ENCODE measurements around the gene PCYT1B. TPM values are rescaled to one million over a fixed set of nuclear protein-coding genes. Genes with fewer than 3 reads are reported as not detected.
"Not testable (repeated sequence)": the region's sequence is repeated elsewhere in the genome, so short reads cannot be mapped to it uniquely, and the experiment has no call there.

Gene PCYT1B
- polyA plus RNA-seq, 1 donor = 1.2 TPM

DNA sequence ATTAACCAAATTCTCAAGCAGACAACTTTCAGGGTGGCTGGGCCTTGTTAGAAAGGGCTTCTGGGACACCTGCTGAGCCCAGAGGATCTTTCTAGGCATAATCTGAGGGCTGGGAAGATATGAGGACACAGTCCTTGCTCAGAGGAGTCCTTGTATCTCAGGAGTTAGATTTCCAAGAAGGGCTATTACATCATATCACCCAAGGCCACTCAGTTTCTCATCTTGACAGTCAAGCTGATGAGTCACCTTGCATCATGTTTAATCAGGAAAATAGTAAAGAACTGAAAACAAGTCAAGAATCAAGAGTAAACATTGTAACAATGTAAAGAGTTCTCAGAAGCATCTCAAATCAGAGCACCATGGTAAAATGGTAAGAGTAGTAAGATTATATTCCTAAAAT lies 4.0 kb downstream of the PCYT1B start:
- no peak for DNase-seq

DNA sequence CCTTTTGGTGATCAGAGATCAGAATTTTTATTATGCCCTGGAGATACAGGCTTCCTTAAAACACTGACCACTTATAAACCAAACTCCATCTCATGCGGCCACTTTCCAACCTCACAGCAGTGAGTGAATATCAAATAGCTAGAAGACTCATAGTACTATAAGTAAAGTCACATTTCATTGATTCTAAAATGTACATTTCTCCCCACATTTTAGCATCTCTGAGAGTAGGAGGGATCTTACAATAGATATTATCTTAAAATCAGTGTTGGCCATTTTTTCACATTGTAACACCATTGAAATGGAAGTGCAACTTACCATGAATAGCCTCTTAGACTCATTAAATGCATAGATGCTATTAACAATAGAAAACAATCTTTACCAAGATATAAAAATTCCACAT lies 17.4 kb downstream of the PCYT1B start:
- DNase-seq = no peak

DNA sequence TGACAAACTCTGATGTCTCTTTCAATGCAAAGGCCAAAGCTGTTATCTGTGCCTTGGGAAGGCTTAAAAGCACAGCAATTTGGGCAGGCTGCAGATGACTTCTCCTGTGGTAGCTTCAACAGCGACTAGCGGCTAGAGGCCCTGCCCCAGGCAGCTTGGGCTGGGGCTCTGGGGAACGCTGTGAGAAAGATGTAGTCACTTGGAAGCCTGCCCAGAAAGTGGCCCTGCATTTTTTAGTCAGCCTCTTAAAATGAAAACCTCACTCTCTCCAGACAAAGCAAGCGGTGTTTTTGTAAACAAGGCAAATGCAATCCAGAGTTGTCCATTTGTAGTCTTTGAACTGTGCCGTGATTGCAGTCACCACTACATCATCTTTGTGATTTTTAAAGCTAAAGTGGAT lies 27.5 kb downstream of the PCYT1B start:
- peak; percentile 14 for DNase-seq

DNA sequence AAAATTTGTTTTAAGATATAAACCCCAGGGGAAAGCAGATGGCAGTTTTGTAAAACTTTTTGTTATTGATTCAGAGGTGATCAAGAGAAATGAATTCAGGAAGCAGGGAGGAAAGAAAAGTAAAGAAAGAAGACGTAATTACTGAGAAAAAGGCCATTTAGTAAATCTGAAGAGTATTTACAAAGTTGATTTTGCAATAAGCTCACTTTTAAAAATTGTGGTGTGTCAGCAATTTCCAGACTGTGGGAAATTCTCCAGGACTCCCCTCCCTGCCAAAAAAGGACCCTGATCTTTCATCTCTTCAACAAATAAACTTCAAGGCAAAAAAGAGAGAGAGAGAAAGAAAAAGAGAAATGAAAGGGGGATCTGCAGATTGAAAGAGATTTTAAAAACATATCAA lies 36.6 kb downstream of the PCYT1B start:
- DNase-seq = no peak

DNA sequence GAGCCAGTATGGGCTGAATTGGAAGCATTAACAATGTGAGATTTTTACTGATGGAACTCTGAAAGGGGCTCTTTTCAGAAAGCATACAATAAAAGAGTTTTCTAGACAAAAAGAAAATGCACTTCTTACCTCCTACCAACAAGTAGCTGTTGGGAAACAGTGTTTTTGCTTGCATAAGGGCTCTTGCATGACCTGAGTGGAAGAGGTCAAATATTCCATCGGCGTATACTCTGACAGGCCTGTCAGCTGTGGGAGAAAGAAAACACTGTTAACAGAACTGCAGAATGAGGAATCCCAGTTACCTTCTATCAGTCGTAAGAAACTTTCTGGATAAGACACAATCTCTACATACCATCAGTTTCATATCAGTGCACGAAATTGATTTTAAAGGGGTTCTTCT lies 39.5 kb downstream of the PCYT1B start:
- DNase-seq = no peak

DNA sequence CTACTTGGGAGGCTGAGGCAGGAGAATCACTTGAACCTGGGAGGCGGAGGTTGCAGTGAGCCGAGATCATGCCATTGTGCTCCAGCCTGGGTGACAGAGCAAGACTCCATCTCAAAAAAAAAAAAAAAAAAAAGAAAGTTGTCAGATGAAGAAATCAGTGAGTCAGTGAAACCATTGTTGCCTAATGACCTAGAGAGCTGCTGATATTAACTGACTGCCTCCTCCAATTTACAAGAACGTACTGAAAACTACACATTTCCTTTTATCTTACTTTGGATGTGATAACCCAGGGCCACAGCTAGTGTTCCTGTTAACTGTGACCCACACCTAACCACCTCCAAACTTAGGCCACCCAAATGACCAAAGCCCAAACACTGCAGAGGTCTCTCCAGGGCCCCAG lies 41.2 kb downstream of the PCYT1B start:
- DNase-seq = not testable (repeated sequence)

DNA sequence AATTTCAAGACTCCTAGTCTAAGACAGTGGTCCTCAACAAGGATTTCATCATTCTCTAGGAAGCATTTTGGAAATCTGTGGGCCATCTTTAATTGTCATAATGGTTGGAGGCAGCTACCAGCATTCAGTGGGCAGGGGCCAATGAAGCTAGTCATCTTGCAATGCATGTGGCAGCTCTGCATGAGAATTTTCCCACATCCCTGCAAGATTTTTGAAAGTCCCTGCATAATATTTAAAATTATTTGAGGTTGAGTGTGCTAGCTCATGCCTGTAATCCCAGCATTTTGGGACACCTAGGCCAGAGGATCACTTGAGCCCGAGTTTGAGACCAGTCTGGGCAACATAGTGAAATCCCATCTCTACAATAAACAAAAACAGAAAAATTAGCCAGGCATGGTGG lies 44.0 kb downstream of the PCYT1B start:
- no peak for DNase-seq

DNA sequence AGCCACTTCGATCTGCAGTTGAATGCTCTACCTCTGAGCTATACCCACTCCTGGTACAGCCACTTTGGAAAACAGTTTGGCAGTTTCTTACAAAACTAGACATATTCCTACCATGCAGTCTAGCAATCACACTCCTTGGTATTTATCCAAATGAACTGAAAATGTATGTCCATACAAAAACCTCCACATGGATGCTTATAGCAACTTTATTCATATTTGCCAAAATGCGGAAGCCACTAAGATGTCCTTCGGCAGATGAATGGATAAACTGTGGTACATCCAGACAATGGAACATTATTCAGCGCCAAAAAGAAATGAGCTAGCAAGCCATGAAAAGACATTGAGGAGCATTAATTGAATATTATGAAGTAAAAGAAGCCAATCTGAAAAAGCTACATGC lies 45.3 kb downstream of the PCYT1B start:
- no peak for DNase-seq

DNA sequence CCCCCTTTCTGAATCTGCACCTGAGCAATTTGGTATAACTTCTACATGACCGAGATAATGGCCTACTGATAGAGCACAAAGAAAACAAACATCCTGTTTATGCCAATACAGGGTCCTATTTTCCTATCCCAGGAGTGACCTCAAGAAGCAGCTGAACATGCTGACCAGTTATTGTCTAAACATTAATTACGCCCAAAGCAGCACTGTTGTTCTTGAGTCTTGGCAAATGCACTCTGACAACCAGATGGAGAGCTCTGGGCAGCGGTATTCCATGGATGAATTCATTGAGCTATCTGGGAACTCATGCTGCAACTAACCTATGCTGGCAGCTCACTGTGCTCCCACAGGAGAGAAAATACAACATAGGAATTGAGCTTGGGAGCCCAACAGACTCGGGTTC lies 52.6 kb downstream of the PCYT1B start:
- DNase-seq = no peak

DNA sequence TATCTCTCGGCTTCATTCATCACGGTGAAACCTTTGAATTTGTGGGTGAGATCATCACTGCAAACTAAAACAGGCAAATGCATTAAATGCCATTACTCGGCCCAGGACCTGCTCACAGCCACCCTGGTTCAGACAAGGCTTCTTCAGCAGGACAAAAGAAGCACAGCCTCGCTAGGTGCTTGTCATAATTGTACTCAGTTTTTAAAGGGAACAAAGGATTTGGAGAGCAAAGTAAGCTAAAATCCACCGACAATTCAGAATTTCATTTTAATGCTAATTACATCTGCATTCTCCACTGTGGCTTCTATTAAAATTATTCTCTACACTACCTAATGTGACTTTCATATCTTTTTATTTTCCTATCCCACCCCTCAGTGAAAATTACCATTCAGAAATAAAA lies 57.0 kb downstream of the PCYT1B start:
- no peak for DNase-seq

DNA sequence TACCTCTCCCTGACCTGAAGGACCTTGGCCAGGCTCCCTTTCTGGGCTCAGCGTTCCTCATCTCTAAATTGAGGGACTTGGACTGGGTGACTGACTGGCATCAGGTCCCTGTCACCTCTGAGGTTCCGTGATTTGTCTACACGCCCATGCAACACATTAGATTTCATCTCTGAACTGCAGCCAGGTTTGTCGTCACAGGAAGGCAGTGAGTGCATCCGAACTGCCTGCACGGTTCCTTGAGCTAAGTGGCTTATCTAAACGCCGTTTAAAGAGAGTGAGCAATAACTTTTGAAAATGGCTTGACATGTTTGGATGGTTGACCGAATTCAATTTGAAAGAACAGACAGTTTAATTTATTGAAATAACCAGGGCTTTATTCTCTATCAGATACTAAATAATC lies 70.1 kb downstream of the PCYT1B start:
- DNase-seq = no peak

DNA sequence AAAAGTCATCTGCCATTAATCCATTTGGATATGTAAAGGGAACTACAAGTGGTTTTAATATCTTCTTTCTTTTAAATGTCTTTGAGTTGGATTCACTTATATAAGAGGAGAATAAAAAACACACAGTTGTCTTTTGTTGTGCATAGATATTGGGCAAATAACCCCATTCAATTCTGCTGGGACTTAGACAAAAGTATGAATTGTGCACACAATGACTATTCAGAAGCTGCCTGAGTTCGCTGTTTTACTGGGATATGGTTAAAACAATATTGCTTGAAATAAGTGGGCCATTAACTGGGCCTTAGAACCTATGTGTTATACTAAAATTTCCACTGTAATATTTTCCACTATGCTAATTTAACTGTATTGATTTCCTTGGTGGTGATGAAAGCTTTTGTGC lies 71.7 kb downstream of the PCYT1B start:
- DNase-seq = no peak

DNA sequence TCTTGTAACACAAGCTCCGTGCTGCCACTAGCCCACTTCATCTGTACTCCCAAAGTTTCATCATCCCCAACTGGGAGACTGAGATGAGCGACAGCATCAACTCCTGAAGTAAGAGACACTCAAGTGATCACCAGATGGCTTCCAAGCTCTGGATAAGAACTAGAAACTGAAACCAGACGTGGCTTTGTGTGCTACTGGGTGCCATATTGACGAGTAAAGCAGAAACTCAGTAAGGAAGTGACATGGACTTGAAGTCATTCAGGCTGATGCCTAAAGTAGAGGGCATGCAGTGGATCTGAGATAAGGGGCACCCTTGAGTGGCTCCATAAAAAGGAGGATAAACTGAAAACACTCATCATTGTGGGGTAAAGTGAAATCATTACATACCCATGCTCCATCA lies 72.4 kb downstream of the PCYT1B start:
- DNase-seq = no peak

DNA sequence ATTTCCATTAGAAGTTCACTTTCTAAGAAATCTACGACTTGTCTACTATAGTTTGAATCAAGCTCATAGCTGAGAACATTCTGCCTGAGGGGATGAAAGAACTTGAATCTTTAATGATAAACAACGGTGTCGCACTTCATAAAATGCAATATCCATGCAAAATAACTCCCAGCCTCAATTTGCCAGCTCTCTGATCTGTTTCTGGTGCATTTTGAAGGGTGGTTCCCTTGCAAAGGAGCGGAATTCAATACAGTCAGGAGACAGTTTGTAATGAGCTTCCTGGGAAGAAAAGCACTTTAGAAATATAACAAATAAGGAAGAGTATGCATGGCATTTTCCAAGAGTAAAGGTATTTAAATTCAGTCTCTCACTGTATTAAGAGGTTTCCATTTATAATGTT lies 80.0 kb downstream of the PCYT1B start:
- DNase-seq = no peak

DNA sequence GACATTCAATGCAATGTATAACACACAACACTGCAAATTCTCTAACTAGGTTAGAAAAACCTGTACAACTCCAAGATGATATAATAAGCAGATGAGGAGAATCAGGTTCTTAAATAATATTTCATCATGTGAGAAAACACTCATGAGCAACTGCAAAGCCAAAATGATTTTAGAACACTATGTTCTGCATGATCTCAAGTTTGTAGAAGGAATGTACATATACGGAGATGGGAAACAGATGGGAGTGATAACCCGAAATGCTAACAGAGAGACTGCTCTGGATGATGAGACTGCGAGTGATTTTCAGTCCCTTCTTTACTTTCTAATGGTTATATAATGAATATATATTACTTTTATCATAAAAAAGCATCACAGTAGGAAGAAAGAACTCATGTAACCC lies 80.9 kb downstream of the PCYT1B start:
- peak; percentile 19 for DNase-seq

DNA sequence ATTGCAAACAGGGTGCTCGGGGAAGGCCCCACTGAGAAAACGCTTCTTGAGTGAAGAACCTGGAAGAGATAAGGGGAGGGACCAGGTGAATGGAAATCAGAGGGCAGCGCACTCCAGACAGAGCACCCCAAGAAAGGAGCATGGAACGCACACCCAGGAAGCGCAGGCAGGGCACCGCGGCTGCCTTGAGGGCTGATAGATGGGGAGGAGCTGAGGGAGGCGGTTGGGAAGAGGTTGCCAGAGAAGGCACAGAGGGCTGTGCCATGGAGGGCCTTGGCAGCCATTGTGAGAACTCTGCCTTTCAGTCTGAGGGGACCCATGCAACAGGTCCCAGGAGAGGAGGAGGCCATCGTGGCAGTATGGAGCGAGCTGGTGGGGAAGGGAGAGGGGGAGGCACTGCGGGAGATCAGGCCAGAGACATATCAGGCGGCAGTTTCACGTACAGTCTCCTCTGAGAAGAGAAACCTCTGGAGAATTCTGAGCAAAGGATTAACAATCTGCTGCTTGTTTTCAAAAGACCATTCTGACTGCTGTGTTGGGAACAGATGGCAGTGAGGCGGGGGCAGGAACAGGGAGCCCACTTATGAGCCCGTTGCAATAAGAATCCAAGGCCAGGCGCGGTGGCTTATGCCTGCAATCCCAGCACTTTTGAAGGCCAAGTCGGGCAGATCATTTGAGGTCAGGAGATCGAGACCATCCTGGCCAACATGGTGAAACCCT lies 83.7 kb downstream of the PCYT1B start:
- DNase-seq = no peak

DNA sequence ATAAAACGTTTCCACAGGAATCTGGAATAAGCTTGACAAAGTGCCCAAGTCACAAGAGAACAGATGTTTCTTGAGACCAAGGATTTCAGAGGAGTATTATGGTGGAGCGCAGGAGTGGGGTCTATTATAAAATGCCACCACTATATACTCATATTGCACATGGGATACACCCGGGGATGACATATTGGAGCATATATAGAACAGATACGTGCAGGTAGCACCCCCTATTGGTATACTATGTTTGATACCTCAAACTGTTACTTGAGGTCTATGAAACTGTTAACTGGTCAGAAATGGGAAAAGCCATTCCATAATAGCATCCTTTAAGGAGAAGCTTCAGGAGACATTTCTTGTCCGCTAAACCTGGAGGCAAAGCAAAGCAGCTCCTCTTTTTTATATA lies 86.0 kb downstream of the PCYT1B start:
- no peak for DNase-seq

DNA sequence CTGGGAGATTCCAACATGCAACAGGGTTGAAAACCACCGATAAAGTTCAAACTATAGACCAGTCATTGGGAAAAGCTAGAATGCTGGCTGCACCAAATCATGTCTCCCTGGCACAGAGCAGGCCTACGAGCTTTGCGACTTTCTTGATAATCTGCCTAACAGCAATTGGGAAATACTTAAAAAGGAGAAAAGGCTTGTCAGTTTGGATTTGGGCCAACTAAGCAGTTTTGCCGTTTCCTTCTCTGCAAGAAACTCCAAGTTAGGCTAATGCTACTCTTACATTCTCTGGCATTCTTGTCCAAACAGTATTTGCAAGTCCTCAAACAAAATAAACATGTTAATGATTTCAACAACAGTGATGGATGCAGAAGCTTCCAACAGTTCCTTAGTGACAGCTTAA lies 94.1 kb downstream of the PCYT1B start:
- no peak for DNase-seq

DNA sequence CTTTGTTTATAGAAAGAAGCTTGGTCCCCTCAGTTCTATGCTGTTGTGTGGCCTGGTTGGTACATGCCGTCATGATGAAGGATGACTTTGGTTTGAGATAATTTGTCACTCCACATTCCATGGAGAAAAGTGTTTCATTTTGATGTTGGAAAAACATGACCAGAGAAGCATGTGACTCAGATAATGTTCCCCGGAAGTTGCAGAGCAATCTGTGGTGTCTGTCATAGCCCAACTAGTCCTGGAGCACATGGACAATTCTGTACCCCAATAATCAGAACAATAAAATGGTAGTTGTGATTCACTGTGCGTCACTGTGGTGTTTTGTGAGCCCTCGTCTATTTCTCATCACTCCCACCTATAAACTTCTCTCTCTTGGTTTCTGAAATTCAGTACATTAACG lies 97.0 kb downstream of the PCYT1B start:
- DNase-seq = no peak

DNA sequence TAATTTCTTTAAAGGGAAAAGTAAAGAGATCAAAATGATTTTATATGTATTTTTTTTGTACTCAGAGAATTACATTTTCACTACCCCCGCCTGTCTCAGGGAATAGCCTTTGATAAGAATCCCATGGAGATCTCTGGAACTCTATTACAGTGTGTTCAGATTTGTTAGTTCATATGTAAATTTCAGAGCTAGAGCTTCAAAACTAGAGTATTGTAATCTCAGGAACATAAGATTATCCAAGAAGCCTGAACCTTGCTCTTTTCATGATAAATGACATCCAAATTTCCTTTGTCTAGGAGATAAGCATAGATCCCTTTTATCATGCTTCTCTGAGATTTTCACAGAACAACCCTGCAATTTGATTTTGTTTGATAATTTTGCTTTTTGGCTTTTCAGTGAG lies 99.2 kb downstream of the PCYT1B start:
- no peak for DNase-seq

DNA sequence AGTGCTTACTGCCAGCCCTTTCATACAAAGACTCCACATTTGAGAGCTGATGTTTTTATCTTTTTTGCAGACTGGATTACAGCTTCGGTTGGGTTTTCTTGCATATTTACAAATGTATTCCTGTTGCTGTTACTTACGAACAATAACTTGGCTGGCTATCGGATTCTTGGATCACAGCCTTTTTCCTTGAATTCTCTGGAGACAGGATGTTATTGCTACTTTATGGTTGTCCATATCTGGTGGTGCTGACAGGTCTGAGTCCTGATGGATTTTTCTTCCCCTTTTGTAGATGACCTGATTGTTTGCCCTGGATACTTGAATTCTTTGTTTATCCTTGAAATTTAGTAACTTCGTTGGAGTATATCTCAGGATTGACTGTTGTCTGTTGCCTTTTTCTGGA lies 104.4 kb downstream of the PCYT1B start:
- DNase-seq = peak; percentile 32

DNA sequence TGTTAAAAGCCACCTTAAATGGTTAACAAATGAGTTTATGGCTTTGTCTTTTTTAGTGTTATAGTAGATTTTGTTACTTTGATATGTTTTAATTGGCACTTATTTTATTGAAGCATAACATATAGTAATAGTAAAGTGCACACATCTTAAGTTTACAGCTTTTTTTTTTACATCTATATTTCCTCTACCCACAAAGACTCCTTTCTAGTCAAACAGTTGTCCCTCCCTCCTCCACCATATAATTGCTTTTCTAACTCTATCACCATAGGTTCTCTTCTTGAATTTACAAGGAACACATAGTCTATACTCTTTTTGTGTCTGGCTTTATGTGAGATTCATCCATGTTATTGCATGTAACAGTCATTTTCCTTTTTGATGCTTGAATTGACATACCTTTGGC lies 110.6 kb downstream of the PCYT1B start:
- DNase-seq = no peak

DNA sequence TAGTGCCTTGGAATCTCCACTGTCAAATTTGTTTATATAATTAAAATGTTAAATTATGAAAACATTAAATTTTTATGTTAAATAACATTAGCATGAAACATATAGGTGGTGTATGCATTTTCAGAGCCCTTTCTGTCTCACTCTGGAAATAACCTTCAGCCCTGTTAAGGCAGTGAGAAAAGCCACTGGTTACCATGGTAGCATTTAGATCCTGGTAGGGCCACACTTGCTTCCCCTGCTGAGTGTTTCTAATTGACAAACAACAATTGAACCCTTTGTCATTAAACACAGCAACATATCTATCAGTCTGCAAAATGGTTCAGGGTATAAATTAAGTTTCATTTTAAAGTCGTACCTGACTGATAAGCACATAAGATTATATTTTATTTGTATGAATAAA lies 118.5 kb downstream of the PCYT1B start:
- DNase-seq = no peak

DNA sequence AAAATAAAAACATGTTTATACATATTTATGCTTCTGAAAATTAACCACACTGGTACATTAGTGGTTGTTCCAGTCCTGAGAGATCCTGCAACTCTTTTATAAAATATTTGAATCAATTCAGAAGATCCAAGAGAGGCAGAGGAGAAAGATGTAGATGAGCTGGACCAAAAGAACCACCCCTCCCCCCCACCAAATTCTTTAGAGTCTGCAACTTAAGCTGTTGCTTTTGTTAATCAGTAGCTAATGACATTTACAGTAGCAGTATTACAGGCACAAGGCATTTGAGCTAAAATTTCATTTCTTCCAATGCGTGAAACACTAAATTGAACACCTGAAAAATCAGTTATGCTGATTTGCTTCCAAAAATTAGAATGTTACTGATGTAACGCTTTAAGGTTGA lies 120.5 kb downstream of the PCYT1B start:
- DNase-seq = no peak

DNA sequence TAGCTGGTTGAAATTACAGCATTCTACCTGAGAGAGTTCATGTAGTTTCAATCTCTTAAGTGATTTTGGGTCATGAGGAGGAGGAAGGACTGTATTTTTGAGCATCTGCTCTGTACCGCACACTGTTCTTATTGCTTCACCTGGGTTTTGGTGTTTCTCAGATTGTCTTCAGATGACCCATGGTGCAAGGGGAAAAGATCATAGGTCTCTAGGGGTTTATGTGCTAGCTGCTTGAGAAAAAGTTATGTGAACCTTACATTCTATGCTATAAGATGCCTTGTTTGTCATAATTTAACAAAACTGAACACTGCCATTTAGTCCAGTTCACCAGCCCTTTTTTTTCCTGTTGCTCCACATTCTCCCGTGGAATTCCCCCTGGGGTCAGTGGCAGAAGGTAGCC lies 121.7 kb downstream of the PCYT1B start:
- no peak for DNase-seq
